Neuron (in vitro differentiated cells): ENCODE results near the gene BIK.
"Not testable (repeated sequence)": the region's sequence is repeated elsewhere in the genome, so short reads cannot be mapped to it uniquely, and the experiment has no call there.

Source experiments
- H2AFZ ChIP-seq: one replicate; pipeline ENCODE4 v1.6.1; 2013; ENCODE audit warnings: low read depth, mild to moderate bottlenecking, inconsistent platforms, low read length, moderate library complexity
- H3K27me3 ChIP-seq: one replicate; pipeline ENCODE4 v1.6.1; 2013; ENCODE audit warnings: low read length; ENCODE audit not compliant: insufficient read depth
- H3K36me3 ChIP-seq: one replicate; pipeline ENCODE4 v1.6.1; 2013; ENCODE audit warnings: low read length; ENCODE audit not compliant: insufficient read depth
- H3K4me1 ChIP-seq: one replicate; pipeline ENCODE4 v1.6.1; 2013; ENCODE audit warnings: low read length; ENCODE audit not compliant: insufficient read depth
- H3K4me3 ChIP-seq: 2 replicates; pipeline ENCODE4 v1.5.1; 2013; ENCODE audit warnings: mild to moderate bottlenecking, low read length, moderate library complexity
- H3K9me3 ChIP-seq: one replicate; pipeline ENCODE4 v1.6.1; 2013; ENCODE audit warnings: low read length

BIK gene

DNA sequence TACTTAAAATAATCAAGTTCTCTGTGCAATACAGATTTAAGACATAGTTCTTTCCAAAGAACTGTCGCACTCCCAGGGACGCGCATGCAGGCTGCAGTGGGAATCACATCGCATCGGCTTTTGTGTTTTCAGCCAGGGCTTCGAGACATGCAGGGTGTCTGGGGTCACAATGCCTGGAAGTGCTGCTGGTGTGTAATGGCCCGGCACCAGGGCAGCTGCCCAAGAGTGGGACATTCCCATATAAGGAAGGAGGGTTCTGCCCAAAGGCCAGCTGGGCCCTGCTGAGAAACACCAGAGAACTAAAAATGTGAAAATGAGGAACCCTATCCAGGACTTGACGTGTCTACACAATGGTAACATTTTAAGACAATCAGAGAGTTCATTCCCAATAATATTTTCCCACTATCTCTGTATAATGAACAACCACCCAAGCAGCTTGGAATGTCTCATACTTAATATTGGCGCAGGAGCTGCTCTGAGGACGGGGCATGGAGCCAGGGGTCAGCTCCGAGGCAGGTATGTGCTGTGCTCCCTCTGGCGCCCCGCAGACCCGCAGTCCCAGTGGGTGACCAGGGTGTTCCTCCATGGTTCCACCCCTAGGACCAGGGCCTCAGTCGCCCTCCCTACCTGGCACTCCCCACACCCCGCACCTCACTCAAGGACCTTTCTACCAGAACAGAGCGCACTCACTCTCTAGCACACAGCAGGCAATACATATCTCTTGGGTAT is 21.4 kb downstream of the BIK start:
- H3K27me3 ChIP-seq, result no peaks in the 10 kb centered on the region
- H2AFZ ChIP-seq, result no peak overlapping the region
- H3K9me3 ChIP-seq, result no peaks in the 10 kb centered on the region
- H3K4me1 ChIP-seq, result no peaks in the 10 kb centered on the region
- peaks cover 47% of the 10 kb centered on the region for H3K36me3 ChIP-seq
- H3K4me3 ChIP-seq, result no peak overlapping the region

DNA sequence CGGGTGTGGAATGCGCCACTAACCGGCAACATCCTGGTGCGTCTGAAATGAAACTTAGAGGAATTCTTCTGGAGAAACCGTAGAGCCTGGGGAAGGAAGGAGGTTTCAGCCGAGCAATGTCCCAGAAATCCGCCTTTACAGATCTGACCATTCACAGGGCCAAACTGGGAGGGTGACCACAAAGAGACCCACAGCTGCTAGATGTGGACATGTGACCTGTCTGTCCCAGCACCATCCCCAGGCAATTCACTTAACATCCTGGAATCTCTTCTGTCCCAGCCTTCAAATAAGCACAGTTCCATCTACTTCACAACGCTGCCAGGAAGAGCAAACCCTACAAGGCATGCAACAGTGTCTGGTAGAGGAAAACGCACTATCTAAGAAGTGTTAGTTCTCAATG is 22.9 kb downstream of the BIK start:
- Histone ChIP-seq H2AFZ (no peak overlapping the region), H3K27me3 (no peaks in the 10 kb centered on the region), H3K4me3 (no peak overlapping the region), H3K4me1 (no peaks in the 10 kb centered on the region), H3K36me3 (peaks cover 58% of the 10 kb centered on the region), H3K9me3 (no peaks in the 10 kb centered on the region)

DNA sequence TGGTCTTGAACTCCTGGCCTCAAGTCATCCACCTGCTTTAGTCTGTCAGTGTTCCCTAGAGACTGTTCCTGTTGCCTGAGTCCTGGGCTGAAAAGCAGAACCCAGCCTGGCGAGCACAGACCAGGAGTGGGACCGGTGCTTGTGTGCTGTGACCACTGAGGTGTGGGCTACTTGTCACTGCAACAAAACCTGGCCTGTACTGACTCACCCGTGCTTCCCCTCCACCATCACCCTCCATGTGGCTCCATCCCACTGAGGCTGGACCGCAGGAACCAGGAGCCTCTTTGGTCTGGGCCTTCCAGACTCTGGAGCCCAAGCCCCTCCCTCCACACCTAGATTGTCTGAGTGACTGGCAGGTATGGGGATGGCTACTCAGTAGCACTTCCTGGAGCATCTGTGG is 24.0 kb downstream of the BIK start:
- peaks cover 68% of the 10 kb centered on the region for H3K36me3 ChIP-seq
- no peak overlapping the region for H2AFZ ChIP-seq
- no peak overlapping the region for H3K4me3 ChIP-seq
- H3K27me3 ChIP-seq, result no peaks in the 10 kb centered on the region
- no peaks in the 10 kb centered on the region for H3K4me1 ChIP-seq
- no peaks in the 10 kb centered on the region for H3K9me3 ChIP-seq

DNA sequence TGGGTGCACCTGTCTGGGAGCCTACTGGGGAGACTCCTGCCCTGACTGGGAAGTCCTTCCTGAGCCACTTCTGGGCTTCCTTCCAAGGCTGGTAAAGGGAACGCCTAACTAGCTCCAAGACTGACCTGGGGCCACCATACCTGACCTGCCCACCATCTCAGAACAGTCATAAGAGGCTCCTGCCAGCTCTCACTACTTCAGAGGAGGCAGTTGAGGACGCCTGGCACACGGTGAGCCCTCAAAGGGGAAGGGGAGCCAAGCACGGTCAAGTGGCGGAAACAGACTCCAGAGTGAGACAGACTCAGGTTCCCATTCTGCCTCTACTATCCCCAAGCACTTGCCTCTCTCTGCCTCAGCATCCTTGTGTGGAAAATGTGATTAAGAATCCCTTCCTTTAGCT is 25.0 kb downstream of the BIK start:
- no peaks in the 10 kb centered on the region for H3K9me3 ChIP-seq
- H3K27me3 ChIP-seq, result no peaks in the 10 kb centered on the region
- no peak overlapping the region for H3K4me3 ChIP-seq
- peaks cover 77% of the 10 kb centered on the region for H3K36me3 ChIP-seq
- no peak overlapping the region for H2AFZ ChIP-seq
- H3K4me1 ChIP-seq, result no peaks in the 10 kb centered on the region

DNA sequence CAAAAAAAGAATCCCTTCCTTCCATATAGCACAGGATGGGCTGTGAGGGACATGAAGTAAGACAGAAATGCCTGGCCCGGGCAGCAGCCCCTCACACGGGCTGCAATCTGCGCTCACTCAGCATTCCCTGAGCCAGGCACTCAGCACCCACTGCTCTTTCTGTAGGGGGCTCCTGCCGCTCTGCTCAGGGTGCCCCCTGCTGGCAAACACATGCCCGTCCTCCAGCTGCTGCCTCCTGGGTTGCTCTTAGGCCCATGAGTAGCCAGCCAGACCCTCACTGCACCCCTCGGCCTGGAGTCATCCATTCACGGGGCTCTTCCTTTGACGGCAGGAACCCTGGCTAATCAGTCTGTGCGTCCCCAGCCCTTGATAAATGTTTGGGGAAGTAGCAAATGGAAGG is 25.7 kb downstream of the BIK start:
- no peak overlapping the region for H2AFZ ChIP-seq
- no peaks in the 10 kb centered on the region for H3K4me1 ChIP-seq
- H3K27me3 ChIP-seq, result no peaks in the 10 kb centered on the region
- H3K4me3 ChIP-seq, result no peak overlapping the region
- H3K9me3 ChIP-seq, result no peaks in the 10 kb centered on the region
- H3K36me3 ChIP-seq, result peaks cover 81% of the 10 kb centered on the region

DNA sequence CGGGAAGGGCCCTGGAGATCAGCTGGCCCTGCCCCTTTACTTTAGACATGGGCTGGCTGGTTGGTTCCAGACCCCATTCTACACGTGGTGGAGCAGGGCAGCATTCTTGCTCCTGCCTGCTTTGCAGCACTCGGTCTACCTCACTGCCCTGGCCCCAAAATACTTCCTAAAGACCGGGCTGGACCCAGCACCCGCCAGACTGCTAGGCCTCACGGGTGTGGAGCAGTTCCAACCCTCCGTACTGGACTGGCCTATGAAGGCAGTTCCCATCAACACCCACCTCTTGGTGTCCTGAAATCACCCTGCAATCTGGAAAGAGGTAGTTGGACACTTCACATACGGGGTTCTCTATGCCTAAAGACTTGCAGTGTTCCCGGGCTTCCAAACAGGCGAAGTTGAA is 26.3 kb downstream of the BIK start:
- Histone ChIP-seq H3K36me3 (peaks cover 77% of the 10 kb centered on the region), H2AFZ (no peak overlapping the region), H3K4me3 (no peak overlapping the region), H3K27me3 (no peaks in the 10 kb centered on the region), H3K9me3 (no peaks in the 10 kb centered on the region), H3K4me1 (peaks cover 2% of the 10 kb centered on the region)

DNA sequence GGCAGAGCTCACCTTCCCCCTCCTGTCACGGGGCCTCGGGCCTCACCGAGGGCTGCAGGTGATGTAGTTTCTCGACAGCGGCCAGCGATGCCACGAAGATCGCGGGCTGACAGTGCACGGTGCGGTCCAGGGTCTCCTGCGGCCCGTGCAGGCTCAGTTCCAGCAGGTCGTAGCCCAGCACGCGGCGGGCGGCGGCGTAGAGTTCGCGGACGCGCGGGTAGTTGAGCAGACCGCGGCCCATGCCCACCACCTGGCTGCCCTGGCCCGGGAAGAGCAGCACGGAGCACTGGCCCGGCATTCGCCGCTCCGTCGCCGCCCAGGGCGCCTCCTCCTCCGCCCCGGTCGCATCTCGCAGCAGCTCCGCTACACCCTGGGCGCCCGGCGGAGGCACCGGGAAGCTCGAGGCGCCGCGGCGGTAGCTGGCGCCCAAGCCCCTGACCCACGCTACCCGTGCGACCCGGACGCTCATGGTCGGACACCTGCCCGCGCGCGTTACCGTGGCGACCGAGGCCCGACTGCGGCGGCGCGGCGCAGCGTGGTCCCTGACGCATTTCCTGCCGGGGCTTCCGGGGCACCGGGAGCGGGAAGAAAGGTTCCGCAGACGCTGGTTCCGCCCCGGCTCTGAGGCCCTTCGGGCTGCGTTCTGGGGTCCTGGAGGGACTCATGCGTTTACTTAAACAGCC is 32.5 kb downstream of the BIK start, which contains the start of gene MCAT:
TSS of gene MCAT (minus strand) at position 519 of the 683 bp plus-strand sequence. CDS start at position 469, 50 bp downstream.
- H3K36me3 ChIP-seq, result peaks cover 30% of the 10 kb centered on the region
- H3K9me3 ChIP-seq, result no peaks in the 10 kb centered on the region
- no peaks in the 10 kb centered on the region for H3K27me3 ChIP-seq
- H3K4me1 ChIP-seq, result peaks cover 9% of the 10 kb centered on the region
- H2AFZ ChIP-seq, result peak within 1 kb of the TSS; percentile 89
- peak within 1 kb of the TSS; percentile 74 for H3K4me3 ChIP-seq

DNA sequence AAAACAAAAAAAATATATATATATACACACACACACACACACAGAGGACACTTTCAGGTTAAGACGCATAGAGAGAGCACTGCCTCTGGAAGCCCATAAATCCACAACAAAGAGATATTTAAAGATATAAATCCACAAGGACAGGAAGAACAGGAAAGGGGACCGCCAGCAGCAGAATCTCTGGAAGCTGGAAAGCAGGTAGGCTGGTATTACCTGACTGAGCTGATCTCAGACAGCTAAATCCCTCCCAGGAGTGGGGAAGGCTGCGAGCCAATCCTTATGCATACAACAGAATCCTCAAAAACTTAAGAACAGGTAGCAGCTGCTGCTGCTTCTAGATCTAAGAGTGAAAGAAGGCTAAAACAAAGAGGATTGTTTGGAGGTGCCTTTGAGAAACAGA is 34.4 kb downstream of the BIK start:
- Histone ChIP-seq H3K9me3 (no peaks in the 10 kb centered on the region), H2AFZ (no peak overlapping the region), H3K4me1 (peaks cover 9% of the 10 kb centered on the region), H3K36me3 (peaks cover 14% of the 10 kb centered on the region), H3K4me3 (no peak overlapping the region), H3K27me3 (peaks cover 4% of the 10 kb centered on the region)

DNA sequence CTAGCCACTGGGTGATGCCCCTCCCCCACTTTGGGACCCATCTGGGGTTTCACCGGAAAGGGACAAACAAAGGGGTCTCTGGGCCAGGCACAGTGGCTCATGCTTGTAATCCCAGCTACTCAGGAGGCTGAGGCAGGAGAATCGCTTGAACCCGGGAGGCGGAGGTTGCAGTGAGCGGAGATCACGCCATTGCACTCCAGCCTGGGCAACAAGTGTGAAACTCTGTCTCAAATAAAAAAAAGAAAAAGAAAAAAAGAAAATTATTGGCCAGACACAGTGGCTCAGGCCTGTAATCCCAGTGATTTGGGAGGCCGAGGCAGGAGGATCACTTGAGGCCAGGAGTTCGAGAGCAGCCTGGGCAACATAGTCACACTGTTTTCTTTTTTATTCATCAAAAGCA is 34.8 kb downstream of the BIK start:
- H3K9me3 ChIP-seq, H3K4me1 ChIP-seq: not testable (repeated sequence)

DNA sequence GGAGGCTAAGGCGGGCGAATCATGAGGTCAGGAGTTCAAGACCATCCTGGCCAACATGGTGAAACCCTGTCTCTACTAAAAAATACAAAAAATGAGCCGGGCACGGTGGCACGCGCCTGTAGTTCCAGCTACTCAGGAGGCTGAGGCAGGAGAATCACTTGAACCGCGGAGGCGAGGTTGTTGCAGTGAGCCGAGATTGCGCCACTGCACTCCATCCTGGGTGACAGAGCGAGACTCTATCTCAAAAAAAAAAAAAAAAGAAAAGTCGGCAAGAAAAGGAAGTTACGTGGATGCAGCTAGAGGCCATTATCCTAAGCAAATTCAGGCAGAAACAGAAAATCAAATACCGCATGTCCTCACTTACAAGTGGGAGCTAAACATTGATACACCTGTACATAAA is 35.8 kb downstream of the BIK start:
- H3K4me3 ChIP-seq, H3K9me3 ChIP-seq: not testable (repeated sequence)

More for the DNA sequence above, 34.8 kb downstream of the BIK start:
- H3K27me3 ChIP-seq, H3K4me3 ChIP-seq, H2AFZ ChIP-seq: not testable (repeated sequence)
- peaks cover 10% of the 10 kb centered on the region for H3K36me3 ChIP-seq

DNA sequence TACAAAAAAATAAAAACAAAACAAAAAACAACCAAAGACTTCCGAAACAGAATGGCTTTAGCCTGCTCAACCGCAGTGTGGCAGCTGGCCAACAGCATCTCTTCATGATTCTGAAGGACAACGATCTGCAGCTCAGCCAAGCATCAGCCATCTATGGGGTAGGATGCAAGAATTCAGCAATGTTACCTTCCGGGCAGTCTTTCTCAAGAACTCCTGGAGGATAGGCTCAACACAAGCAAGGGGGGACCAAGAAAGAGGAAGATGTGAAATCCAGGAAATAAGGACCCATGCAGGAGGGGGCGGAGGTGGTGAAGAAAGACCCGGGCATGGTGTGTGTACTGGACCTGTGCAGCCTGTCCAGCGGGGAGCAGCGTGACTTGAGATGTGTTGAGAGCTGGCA is 37.3 kb downstream of the BIK start:
- Histone ChIP-seq H3K9me3 (no peaks in the 10 kb centered on the region), H3K27me3 (peaks cover 20% of the 10 kb centered on the region), H3K36me3 (no peaks in the 10 kb centered on the region), H3K4me3 (no peak overlapping the region), H2AFZ (no peak overlapping the region), H3K4me1 (peaks cover 5% of the 10 kb centered on the region)

More for the DNA sequence above, 35.8 kb downstream of the BIK start:
- not testable (repeated sequence) for H3K36me3 ChIP-seq, H2AFZ ChIP-seq, H3K4me1 ChIP-seq, H3K27me3 ChIP-seq

DNA sequence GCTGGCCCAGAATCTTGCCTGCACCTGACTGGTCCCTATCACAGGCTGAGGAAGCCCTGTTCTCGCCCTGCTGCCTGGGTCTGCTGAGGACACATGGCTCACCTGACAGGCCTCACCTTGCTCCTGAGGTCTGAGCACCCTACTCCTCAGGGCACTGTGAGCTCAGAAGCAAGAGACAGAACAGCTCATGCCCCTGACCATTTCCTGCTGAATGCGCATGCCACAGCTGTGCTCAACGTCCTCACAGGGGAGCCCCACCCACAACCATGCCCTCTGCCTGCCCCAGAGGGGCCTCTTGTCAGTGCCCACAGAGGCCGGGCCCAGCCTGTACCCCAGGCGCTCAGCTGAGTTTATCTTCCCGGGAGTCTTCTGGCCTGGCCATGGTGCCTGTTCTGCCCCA is 38.0 kb downstream of the BIK start:
- Histone ChIP-seq H3K4me1 (peaks cover 5% of the 10 kb centered on the region), H3K9me3 (no peaks in the 10 kb centered on the region), H3K27me3 (peaks cover 20% of the 10 kb centered on the region), H3K36me3 (no peaks in the 10 kb centered on the region), H2AFZ (no peak overlapping the region), H3K4me3 (no peak overlapping the region)

DNA sequence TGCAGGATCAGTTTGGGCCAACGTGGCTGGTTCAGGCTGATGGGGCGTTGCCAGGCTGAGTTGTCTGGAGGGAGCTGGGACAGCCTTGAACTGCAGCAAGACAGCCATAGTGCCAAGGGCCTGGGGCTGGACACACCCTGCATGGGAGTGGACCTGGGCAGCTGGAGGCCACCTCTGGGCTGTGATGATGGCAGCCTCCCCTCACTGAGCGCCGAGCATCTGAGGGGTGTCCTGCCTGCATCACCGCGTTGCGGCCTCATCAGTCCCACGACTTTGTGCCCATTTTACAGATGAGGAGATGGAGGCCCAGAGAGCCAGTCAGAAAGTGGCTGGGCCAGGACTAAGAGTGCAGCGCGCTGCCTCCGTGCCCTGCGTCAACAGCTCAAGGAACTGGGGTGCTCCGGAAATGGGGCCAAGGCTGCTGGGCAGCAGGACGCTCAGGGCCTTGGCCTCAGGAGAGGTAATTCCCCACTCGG is 40.2 kb downstream of the BIK start:
- Histone ChIP-seq H3K9me3 (no peaks in the 10 kb centered on the region), H3K4me3 (no peak overlapping the region), H2AFZ (no peak overlapping the region), H3K27me3 (peaks cover 20% of the 10 kb centered on the region), H3K4me1 (peaks cover 5% of the 10 kb centered on the region), H3K36me3 (no peaks in the 10 kb centered on the region)
